ENCODE results near the gene LRRC74B. TPM values are rescaled to one million over a fixed set of nuclear protein-coding genes. Genes with fewer than 3 reads are reported as not detected.

Gene LRRC74B
- total RNA-seq, 2 experiments from 2014 or later = not detected

DNA sequence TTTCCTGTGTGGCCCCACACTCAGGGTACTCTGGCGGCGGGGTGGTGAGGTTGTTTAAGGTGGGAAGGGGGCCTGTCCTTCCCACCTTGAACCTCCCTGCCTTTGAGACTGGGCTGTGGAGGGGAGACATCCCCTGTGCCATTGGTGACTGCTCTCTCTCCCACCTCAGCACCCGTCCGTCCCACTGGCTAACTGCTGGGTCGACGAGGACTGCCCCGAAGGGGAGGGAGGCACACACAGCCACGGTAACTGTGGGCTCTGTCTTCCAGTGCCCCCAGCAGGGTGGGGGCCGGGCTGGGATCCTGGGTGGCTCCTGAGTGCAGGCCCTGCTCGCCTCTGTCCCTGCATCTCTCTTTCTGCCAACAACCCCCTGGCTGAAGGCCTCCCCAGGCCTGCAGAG is 23.2 kb upstream of the LRRC74B start:
- Mint-ChIP-seq H3K27ac (no peak overlapping the region), H3K4me3 (no peak overlapping the region), H3K27me3 (no peaks in the 10 kb centered on the region), H3K9me3 (no peaks in the 10 kb centered on the region), H3K4me1 (ENCODE audit: low read depth) (peaks cover 12% of the 10 kb centered on the region), H3K36me3 (ENCODE audit: low read depth) (no peaks in the 10 kb centered on the region)
- DNase-seq = no peak
- TF ChIP-seq, protein P1, sequence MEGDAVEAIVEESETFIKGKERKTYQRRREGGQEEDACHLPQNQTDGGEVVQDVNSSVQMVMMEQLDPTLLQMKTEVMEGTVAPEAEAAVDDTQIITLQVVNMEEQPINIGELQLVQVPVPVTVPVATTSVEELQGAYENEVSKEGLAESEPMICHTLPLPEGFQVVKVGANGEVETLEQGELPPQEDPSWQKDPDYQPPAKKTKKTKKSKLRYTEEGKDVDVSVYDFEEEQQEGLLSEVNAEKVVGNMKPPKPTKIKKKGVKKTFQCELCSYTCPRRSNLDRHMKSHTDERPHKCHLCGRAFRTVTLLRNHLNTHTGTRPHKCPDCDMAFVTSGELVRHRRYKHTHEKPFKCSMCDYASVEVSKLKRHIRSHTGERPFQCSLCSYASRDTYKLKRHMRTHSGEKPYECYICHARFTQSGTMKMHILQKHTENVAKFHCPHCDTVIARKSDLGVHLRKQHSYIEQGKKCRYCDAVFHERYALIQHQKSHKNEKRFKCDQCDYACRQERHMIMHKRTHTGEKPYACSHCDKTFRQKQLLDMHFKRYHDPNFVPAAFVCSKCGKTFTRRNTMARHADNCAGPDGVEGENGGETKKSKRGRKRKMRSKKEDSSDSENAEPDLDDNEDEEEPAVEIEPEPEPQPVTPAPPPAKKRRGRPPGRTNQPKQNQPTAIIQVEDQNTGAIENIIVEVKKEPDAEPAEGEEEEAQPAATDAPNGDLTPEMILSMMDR (IDR thresholded peaks at IDR 0.05) = no peak
- POLR2A ChIA-PET = no interaction called here
- CTCF ChIA-PET = no interaction called here
- no peak for ATAC-seq
- intact Hi-C loops (cut with micrococcal nuclease) = no loop called here

DNA sequence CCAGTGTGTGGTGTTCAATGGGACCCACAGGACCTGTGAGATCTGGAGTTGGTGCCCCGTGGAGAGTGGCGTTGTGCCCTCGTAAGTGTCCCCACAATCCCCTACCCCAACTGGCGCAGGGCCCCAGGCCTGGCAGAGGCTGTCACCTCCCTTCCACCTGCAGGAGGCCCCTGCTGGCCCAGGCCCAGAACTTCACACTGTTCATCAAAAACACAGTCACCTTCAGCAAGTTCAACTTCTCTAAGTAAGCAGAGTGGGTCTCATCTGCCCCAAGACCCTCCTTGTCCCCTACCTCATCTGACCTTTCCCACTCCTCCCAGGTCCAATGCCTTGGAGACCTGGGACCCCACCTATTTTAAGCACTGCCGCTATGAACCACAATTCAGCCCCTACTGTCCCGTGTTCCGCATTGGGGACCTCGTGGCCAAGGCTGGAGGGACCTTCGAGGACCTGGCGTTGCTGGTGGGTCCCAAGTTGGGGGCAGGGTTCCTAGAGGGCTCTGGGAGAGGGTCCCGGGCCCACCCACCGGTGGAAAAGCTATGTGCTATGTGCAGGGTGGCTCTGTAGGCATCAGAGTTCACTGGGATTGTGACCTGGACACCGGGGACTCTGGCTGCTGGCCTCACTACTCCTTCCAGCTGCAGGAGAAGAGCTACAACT is 22.7 kb upstream of the LRRC74B start:
- TF ChIP-seq, protein P1 (IDR thresholded peaks at IDR 0.05) = no peak
- H3K36me3 Mint-ChIP-seq (ENCODE audit: low read depth) = no peaks in the 10 kb centered on the region
- CTCF ChIA-PET = interaction anchor here (1.2 kb wide), 1 partner anchor 84 kb away, joined by 3 read pairs; no protein-coding TSS in a partner anchor

DNA sequence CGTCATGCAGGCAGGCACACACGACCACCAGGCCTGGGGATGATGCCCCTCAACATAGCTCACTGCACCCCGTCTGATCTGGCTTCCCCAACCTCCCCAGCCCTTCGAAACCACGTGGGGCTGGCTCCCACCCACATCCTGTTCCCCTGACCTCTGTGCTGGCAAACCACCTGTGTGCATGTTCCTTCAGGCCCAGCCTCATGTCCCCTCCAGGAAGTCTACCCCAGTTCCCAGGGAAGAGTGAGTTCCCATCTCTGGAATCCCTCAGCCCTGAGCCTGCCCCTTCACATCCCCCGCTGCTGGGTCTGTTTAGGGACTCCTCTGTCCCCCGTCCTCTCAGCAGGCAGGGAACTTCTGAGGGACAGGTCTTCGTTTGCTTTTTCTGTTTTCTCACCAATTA is 20.5 kb upstream of the LRRC74B start:
- H3K36me3 Mint-ChIP-seq (ENCODE audit: low read depth) = no peaks in the 10 kb centered on the region
- H3K4me3 Mint-ChIP-seq = no peak overlapping the region
- ChIA-PET CTCF (no interaction called here), POLR2A (no interaction called here)
- H3K27ac Mint-ChIP-seq = peak overlapping the region; percentile 63
- intact Hi-C loops (cut with micrococcal nuclease) = no loop called here
- no peaks in the 10 kb centered on the region for H3K9me3 Mint-ChIP-seq
- H3K27me3 Mint-ChIP-seq = peaks cover 2% of the 10 kb centered on the region
- DNase-seq = peak; percentile 56
- H3K4me1 Mint-ChIP-seq (ENCODE audit: low read depth) = peaks cover 12% of the 10 kb centered on the region
- TF ChIP-seq, protein P1 (IDR thresholded peaks at IDR 0.05) = no peak
- ATAC-seq = peak; percentile 73

More for the DNA sequence above, 22.7 kb upstream of the LRRC74B start:
- intact Hi-C loops (cut with micrococcal nuclease) = no loop called here
- Mint-ChIP-seq H3K27ac (no peak overlapping the region), H3K4me3 (no peak overlapping the region), H3K4me1 (ENCODE audit: low read depth) (peaks cover 12% of the 10 kb centered on the region), H3K27me3 (no peaks in the 10 kb centered on the region), H3K9me3 (no peaks in the 10 kb centered on the region)
- POLR2A ChIA-PET = no interaction called here
- ATAC-seq = no peak
- DNase-seq = no peak

DNA sequence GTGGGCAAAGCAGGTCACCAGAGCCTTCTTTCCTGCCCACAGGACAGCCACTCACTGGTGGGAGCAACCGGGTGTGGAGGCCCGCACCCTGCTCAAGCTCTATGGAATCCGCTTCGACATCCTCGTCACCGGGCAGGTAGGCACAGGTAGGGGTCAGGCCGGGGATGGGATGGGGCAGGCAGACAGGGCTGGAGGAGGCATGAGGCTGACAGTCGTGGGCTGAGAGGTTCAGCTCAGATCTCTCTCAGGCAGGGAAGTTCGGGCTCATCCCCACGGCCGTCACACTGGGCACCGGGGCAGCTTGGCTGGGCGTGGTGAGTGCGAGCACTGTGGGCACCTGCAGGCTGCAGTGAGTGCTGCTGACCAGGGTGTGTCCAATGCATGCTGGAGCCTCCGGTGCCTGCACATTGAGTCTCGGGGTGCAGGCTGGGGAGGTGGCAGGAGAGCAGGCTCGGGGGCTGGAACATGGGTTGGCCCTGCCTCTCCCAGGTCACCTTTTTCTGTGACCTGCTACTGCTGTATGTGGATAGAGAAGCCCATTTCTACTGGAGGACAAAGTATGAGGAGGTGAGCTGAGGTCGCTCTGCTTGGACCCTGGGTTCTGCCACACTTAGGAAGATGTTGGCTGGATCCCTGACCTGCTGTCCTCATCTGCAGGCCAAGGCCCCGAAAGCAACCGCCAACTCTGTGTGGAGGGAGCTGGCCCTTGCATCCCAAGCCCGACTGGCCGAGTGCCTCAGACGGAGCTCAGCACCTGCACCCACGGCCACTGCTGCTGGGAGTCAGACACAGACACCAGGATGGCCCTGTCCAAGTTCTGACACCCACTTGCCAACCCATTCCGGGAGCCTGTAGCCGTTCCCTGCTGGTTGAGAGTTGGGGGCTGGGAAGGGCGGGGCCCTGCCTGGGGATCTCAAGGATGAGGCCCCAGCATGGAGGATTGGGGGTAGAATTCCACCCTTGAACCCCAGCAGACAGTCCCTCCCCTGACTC is 19.7 kb upstream of the LRRC74B start:
- POLR2A ChIA-PET = no interaction called here
- H3K27me3 Mint-ChIP-seq = peaks cover 9% of the 10 kb centered on the region
- TF ChIP-seq, protein P1 (IDR thresholded peaks at IDR 0.05) = no peak
- H3K4me1 Mint-ChIP-seq (ENCODE audit: low read depth) = peaks cover 12% of the 10 kb centered on the region
- H3K27ac Mint-ChIP-seq = peak overlapping the region; percentile 63
- H3K9me3 Mint-ChIP-seq = no peaks in the 10 kb centered on the region
- intact Hi-C loops (cut with micrococcal nuclease) = no loop called here
- CTCF ChIA-PET = interaction anchor here (1.2 kb wide), 1 partner anchor 68 kb away, joined by 3 read pairs; no protein-coding TSS in a partner anchor
- no peak overlapping the region for H3K4me3 Mint-ChIP-seq
- ATAC-seq (no peak), DNase-seq (no peak)
- H3K36me3 Mint-ChIP-seq (ENCODE audit: low read depth) = no peaks in the 10 kb centered on the region

All from activated CD8-positive, alpha-beta T cell treated with anti-CD3 and anti-CD28 coated beads for 36 hours (primary cell).